DMS114 treated with DMSO at 0.1 percent for 48 hours (cell line): ENCODE data around the gene GUSB.
"Not testable (repeated sequence)": the region's sequence is repeated elsewhere in the genome, so short reads cannot be mapped to it uniquely, and the experiment has no call there.

Experiments used
- DNase-seq: peaks from one replicate; lab custom pipeline; 2025; ENCODE audit not compliant: unreplicated experiment; lab: John Stamatoyannopoulos, UW

Gene GUSB

DNA sequence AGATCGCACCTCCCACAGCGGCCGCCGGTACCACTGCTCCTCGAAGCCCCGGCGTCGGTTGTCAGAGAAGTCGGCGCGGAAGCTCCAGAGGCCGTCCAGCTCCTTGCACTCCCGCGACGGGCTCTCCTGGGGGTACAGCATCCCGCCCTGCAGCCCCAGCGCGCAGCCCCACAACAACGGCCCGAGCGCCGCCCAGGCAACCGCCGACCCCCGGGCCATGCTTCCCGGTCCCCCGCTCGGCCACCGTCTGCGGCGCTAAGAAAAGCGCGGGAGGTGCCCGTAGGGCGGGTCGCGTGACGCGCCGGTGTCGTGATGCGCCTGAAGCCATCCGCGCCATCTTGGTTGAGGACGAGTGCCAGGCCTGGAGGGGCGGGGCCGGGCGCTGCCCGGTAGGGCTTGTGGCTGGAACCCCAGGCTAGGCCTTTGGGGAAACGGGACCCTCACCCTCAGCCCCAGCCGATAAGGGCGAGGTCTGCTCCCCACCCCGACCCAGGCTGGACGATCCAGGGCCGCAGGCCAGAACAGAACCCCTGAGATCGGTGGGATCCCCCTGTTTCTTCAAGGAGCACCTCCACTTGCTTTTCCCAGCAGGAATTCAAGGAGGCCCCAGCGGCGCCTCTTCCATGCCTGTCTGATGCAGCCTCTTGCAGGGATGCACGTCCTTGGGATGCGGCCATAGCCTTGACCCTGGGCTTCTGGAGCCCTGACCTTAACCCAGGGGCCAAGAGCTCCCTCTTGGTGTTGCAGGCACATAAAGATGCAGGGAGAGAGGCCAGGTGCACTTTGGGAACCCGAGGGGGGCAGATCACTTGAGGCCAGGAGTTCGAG is at the start of gene GUSB:
GUSB (minus strand) TSS at position 249 of the 828 bp plus-strand sequence; CDS start at position 219, 30 bp downstream.
- DNase-seq, result peak; percentile 76

GRCh38 chr7:66028342-66028741 is 46.3 kb upstream of the GUSB start:
- not testable (repeated sequence) for DNase-seq

GRCh38 chr7:66016131-66016461 is 34.1 kb upstream of the GUSB start:
- DNase-seq, result no peak

- no peak for DNase-seq
Measured at GRCh38 chr7:66015440-66016130, 33.6 kb upstream of the GUSB start.

DNA sequence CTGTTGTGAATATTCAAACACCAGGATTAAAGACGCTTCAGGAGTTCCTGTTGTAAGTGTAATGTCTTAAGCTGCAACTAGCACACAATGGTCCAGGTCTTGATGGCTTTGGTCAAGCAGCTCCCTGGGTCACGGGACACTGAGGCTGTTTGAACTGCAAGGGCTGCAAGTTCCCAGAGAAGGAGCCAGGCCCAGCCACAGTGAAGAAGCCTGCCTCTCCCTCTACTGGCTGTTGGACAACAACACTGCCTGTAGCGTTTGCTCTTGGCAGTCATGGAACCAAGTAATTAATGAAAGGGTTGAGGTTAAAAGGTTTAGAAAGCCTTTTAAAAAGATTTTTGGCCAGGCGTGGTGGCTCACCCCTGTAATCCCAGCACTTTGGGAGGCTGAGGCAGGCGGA is 31.9 kb upstream of the GUSB start:
- DNase-seq, result peak; percentile 17

- no peak for DNase-seq
Measured at GRCh38 chr7:66007232-66007631, 25.2 kb upstream of the GUSB start.

- not testable (repeated sequence) for DNase-seq
Measured at GRCh38 chr7:66005115-66005671, 23.2 kb upstream of the GUSB start.

DNA sequence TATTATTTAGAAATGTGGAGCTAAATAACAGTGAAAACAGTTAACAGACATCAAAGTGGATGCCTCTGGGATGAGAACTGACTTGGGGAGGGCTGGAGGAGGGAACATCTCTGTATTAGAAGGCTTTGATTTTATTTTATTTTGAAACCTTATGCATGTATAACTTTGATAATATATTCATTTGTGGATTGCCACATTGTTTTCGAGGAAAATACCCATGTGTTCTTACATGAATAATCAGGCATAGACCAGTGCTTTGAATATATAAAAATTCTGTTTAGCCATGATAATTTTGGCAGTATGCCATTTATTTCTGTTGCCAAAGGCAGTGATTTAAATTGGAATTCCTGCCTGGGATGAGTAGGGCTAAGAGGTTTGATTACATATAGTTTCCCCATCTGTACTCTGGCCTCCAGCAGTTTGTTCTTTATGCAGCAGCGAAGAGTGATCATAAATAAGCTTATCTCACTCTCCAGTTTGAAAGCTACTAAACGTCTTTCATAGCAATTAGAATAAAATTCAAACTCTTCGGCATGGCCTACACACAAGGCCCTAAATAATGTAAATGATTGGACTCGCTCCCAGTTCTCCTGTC is 18.9 kb upstream of the GUSB start:
- DNase-seq, result not testable (repeated sequence)

DNA sequence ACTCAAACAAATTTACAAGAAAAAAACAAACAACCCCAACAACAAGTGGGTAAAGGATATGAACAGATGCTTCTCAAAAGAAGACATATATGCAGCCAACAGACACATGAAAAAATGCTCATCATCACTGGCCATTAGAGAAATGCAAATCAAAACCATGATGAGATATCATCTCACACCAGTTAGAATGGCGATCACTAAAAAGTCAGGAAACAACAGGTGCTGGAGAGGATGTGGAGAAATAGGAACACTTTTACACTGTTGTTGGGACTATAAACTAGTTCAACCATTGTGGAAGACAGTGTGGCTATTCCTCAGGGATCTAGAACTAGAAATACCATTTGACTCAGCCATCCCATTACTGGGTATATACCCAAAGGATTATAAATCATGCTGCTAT is 13.0 kb upstream of the GUSB start:
- not testable (repeated sequence) for DNase-seq

GRCh38 chr7:65992526-65992925 is 10.5 kb upstream of the GUSB start:
- no peak for DNase-seq

GRCh38 chr7:65991829-65992228 is 9.8 kb upstream of the GUSB start:
- DNase-seq, result not testable (repeated sequence)

GRCh38 chr7:65989694-65990080 is 7.7 kb upstream of the GUSB start:
- DNase-seq, result no peak

GRCh38 chr7:65988503-65988902 is 6.5 kb upstream of the GUSB start:
- DNase-seq, result not testable (repeated sequence)

DNA sequence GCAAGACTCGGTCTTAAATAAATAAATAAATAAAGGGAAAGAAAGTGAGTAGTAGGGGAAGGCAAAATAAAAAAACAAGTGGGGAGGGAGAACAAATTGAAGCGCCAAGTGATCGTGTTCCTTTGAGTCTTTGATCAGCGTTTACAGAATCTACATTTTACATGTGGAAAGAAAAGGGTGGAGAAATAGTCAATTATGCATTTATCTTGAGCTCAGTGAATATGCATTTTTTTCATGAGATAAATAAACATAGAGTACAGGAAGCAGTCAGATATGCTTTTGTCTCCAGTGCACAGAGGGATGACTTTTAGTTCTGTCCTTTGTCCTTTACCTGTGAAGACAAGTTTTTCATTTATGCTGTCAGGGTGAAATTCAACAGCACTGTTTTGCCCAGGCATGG is 6.1 kb upstream of the GUSB start:
- DNase-seq, result no peak

DNA sequence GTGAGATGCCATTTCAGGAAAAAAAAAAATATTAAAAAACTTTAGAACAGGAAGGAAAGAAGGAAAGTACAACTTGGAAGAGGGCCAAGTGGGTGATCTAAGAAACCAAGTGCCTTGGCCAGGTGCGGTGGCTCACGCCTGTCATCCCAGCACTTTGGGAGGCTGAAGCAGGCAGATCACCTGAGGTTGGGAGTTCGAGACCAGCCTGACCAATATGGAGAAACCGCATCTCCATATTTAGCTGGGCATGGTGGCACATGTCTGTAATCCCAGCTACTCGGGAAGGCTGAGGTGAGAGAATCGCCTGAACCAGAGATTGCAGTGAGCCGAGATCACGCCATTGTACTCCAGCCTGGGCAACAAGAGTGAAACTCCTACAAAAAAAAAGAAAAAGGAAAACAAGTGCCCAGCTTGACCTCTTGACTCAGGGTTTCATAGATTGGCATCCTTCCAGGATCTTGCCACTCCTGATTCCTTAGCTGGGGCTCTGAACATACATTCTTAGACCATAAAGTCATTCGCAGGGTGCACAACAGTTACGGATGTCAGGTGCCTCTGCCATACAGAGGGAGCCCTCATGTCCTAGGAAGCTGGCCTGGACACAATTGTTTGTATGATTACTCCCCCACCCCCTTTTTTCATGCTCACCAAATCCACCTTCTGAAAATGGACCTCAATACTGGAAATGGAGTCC is 2.1 kb upstream of the GUSB start:
- DNase-seq, result no peak

- DNase-seq, result no peak
Measured at GRCh38 chr7:65980478-65981250, 1.3 kb downstream of the GUSB start.

DNA sequence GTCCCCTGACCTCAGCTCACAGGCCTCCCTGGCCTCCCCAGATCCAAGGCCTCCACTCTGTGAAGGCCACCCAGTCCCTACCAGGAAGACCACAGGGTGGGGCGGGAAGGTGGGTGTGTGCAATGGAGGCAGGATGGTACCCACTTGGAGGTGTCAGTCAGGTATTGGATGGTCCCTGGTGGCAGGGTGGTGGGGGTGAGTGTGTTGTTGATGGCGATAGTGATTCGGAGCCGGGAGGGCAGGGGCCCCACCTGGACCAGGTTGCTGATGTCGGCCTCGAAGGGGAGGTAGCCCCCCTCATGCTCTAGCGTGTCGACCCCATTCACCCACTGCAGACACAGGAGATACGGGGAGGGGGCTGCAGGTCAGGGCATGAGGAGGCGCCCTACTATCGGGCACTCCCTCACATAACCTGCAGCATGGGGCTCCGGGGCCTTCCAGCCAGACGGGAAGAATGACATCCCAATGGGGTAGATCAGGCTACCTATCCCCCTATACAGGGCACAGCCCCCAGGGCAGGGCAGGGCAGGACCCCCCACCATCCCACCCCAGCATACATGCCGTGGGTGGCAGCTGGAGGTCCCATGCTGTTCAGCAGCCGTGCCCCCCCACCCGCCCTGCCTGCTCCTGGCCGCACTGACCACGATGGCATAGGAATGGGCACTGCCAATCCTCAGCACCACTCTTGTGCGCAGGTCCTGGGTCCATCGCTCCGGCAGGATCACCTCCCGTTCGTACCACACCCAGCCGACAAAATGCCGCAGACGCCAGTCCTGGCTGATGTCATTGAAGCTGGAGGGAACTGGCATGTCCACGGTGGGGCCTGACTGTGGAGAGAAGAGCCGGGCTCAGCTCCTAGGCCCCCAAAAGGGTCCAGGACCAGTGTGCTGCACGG is 2.2 kb downstream of the GUSB start:
- DNase-seq, result no peak

- no peak for DNase-seq
Measured at GRCh38 chr7:65978891-65979582, 3.0 kb downstream of the GUSB start.

- no peak for DNase-seq
Measured at GRCh38 chr7:65976659-65977196, 5.3 kb downstream of the GUSB start.
